Psoas muscle (tissue), 8 donors: ENCODE data around the gene DLK1. TPM values are rescaled to one million over a fixed set of nuclear protein-coding genes. Genes with fewer than 3 reads are reported as not detected.
A peak's percentile ranks its signal among the peaks of the same experiment; 100 is the strongest.

Experiments used
- ATAC-seq, 4 donors: fragments of 200-7000 bp; cut with Tn5 transposase; one replicate each; pipeline ENCODE4 v1.9.1; 2020; ENCODE audit warnings: moderate library complexity in 3 of 4, mild to moderate bottlenecking in 2 of 4
- DNase-seq, 2 donors: peaks; one replicate each; pipeline ENCODE4 v3.0.0-alpha.2; 2020
- H3K27ac ChIP-seq: fragments of 200-600 bp; one replicate; pipeline ENCODE4 v1.8.0; 2022
- H3K27me3 ChIP-seq, 3 donors: fragments of 200-600 bp in 1 of 3; one replicate each; pipeline versions ENCODE4 v1.6.1 to v1.8.0; 2013 to 2022; ENCODE audit warnings: low read length in 2 of 3, mild to moderate bottlenecking in 2 of 3, moderate library complexity in 1 of 3; ENCODE audit not compliant: insufficient read depth in 3 of 3
- H3K36me3 ChIP-seq, 2 donors: fragments of 200-600 bp in 1 of 2; one replicate each; pipeline versions ENCODE4 v1.6.1 to v1.8.0; 2013 to 2022; ENCODE audit warnings: low read depth in 1 of 2, mild to moderate bottlenecking in 1 of 2, moderate library complexity in 1 of 2; ENCODE audit not compliant: insufficient read depth in 1 of 2
- H3K4me1 ChIP-seq: fragments of 200-600 bp; one replicate; pipeline ENCODE4 v1.8.0; 2022
- H3K4me3 ChIP-seq: fragments of 200-600 bp; one replicate; pipeline ENCODE4 v1.8.0; 2022; ENCODE audit warnings: mild to moderate bottlenecking
- H3K9me3 ChIP-seq: fragments of 200-600 bp; one replicate; pipeline ENCODE4 v1.8.0; 2022
- CTCF ChIP-seq: fragments of 200-600 bp; IDR thresholded peaks from one replicate; pipeline ENCODE4 v1.8.0; 2022; ENCODE audit warnings: antibody characterized with exemption
- WGBS, 3 donors: extraction: QIAGEN DNeasy Blood & Tissue Kit; methylation state at CpG; one replicate each; pipeline versions ENCODE4 v1.1.6 to v1.1.7; 2013; 5-methylcytosine and 5-hydroxymethylcytosine counted together
- intact Hi-C, 2 donors: fragments of 100-400 bp; cut with DNase I; formaldehyde crosslinking; loops; one replicate each; pipeline versions ENCODE4 v1.11.0 to v1.14.2; 2022
- polyA plus RNA-seq, 3 donors: library from polyadenylated mRNA; stranded (reverse); fragments of 200-250 nt; gene quantifications; one replicate each; pipeline ENCODE4 v1.2.3, GENCODE V29; 2013
- total RNA-seq, 4 donors: library from RNA; stranded (reverse); fragmentation: NEBNext Ultra II Directional in 2 of 4; extraction: Animal tissue kit (Norgen Biotek cat#: 25700) in 2 of 4; gene quantifications; one replicate each; pipeline versions ENCODE4 v1.2.1 to v1.2.4, GENCODE V29; 2021 to 2023
- donor health status: healthy with polysubstance abuse.
- donor health status: DM: no; HTN: no; CAD: no; lungs with moderate emphysema.
- donor health status: Bipolar disorder and iron deficiency.
- donor health status: healthy.
- donor health status: DM: yes; HTN: yes; CAD: no.
- donor health status: DM: no; HTN: no; CAD: no.
- donor health status: DM: no; HTN: no; CAD: no.
- donor health status: DM: yes; HTN: yes; CAD: no.

DLK1 gene
- total and polyA plus RNA-seq, 7 donors = 2.6 to 39.9 (median 12.1) TPM

GRCh38 chr14:100773331-100774163 is 46.9 kb downstream of the DLK1 start:
- Histone ChIP-seq H3K9me3 (no peaks in the 10 kb centered on the region), H3K4me1 (peaks cover 11% of the 10 kb centered on the region), H3K36me3 (no peaks in the 10 kb centered on the region), H3K27me3 (peaks cover 0 to 22% (median 8%) of the 10 kb centered on the region in 3 donors), H3K27ac (no peak overlapping the region), H3K4me3 (no peak overlapping the region)
- no peak for ATAC-seq
- intact Hi-C loops = no loop called here
- peak in 1 of 2 donors; percentile 40 for DNase-seq
- 79 to 87% (median 80%) methylated on average over 12 to 16 of the region's 16 CpGs for WGBS, 3 donors
- TF ChIP-seq CTCF = no peak

- Histone ChIP-seq H3K4me1 (peaks cover 13% of the 10 kb centered on the region), H3K27ac (no peak overlapping the region), H3K36me3 (no peaks in the 10 kb centered on the region), H3K4me3 (no peak overlapping the region), H3K27me3 (peaks cover 0 to 16% (median 5%) of the 10 kb centered on the region in 3 donors), H3K9me3 (no peaks in the 10 kb centered on the region)
- TF ChIP-seq CTCF = no peak
- no peak for ATAC-seq
- 88 to 93% (median 88%) methylated on average over 9 of the region's 9 CpGs for WGBS, 3 donors
- peak in 1 of 2 donors; percentile 28 for DNase-seq
- intact Hi-C loops = no loop called here
These were observed 47.5 kb downstream of the DLK1 start for GRCh38 chr14:100774164-100774537.

GRCh38 chr14:100775351-100775830 is 48.7 kb downstream of the DLK1 start:
- DNase-seq (peak in 1 of 2 donors; percentile 30), ATAC-seq (no peak)
- no peaks in the 10 kb centered on the region for H3K36me3 ChIP-seq
- no peaks in the 10 kb centered on the region for H3K9me3 ChIP-seq
- H3K27me3 ChIP-seq = peaks cover 0 to 4% (median 0%) of the 10 kb centered on the region in 3 donors
- WGBS, 3 donors = 76 to 82% (median 81%) methylated on average over 8 of the region's 8 CpGs
- H3K27ac ChIP-seq = no peak overlapping the region
- H3K4me3 ChIP-seq = no peak overlapping the region
- TF ChIP-seq CTCF = no peak
- peaks cover 13% of the 10 kb centered on the region for H3K4me1 ChIP-seq
- intact Hi-C loops = no loop called here

GRCh38 chr14:100775831-100776591 is 49.3 kb downstream of the DLK1 start:
- DNase-seq (no peak), ATAC-seq (no peak)
- Histone ChIP-seq H3K9me3 (no peaks in the 10 kb centered on the region), H3K4me1 (peaks cover 13% of the 10 kb centered on the region), H3K36me3 (no peaks in the 10 kb centered on the region), H3K4me3 (no peak overlapping the region), H3K27me3 (no peaks in the 10 kb centered on the region), H3K27ac (no peak overlapping the region)
- WGBS, 3 donors = 67 to 76% (median 67%) methylated on average over 20 of the region's 20 CpGs
- no peak for TF ChIP-seq CTCF
- intact Hi-C loops = no loop called here
